Panc1 (cell line): ENCODE measurements around the gene CGGBP1. TPM values are rescaled to one million over a fixed set of nuclear protein-coding genes. Genes with fewer than 3 reads are reported as not detected.

Source experiments
- ATAC-seq: fragments of 200-7000 bp; cut with Tn5 transposase; 2 replicates; pipeline ENCODE4 v1.9.1; 2020; ENCODE audit warnings: mild to moderate bottlenecking, moderate library complexity
- BruUV-seq: library from RNA; stranded (reverse); fragments of 400-500 nt; replicated peaks from 2 replicates; lab custom pipeline; 2021; lab: Mats Ljungman, UMichigan
- CTCF ChIA-PET: fragments of 300-600 bp; sonication (Branson Sonifier 250); formaldehyde crosslinking; loops from one replicate; lab custom pipeline; 2022; ENCODE audit warnings: antibody characterized with exemption; lab: Charles Lee
- POLR2A ChIA-PET: fragments of 300-600 bp; sonication (Branson Sonifier 250); formaldehyde crosslinking; loops from one replicate; lab custom pipeline; 2022; ENCODE audit warnings: antibody characterized with exemption; lab: Charles Lee
- DNase-seq: peaks from one replicate; pipeline ENCODE4 v3.0.0-alpha.2; 2010; ENCODE audit warnings: low read depth, low spot score
- H3K27ac ChIP-seq: 2 replicates; pipeline ENCODE4 v1.5.1; 2011; ENCODE audit warnings: mild to moderate bottlenecking, low read length, inconsistent platforms
- H3K27me3 ChIP-seq: fragments of 200-500 bp; sonication (Bioruptor generic); 2 replicates; pipeline ENCODE4 v1.6.0; 2014; ENCODE audit warnings: low read length, inconsistent platforms; ENCODE audit not compliant: control insufficient read depth, insufficient read depth
- H3K36me3 ChIP-seq: fragments of 200-500 bp; sonication (Bioruptor generic); 2 replicates; pipeline ENCODE4 v1.5.1; 2014; ENCODE audit warnings: inconsistent platforms, mild to moderate bottlenecking, low read length, moderate library complexity; ENCODE audit not compliant: control insufficient read depth, insufficient read depth
- H3K4me1 ChIP-seq: 2 replicates; pipeline ENCODE4 v1.5.1; 2011; ENCODE audit warnings: inconsistent platforms, mild to moderate bottlenecking, low read length, moderate library complexity; ENCODE audit not compliant: control insufficient read depth, insufficient read depth
- H3K4me3 ChIP-seq, 2 experiments: 2 replicates each; pipeline ENCODE4 v1.5.1; 2011 to 2012; ENCODE audit warnings: low read depth in 2 of 2, low read length in 2 of 2, mild to moderate bottlenecking in 2 of 2, inconsistent platforms in 1 of 2, moderate library complexity in 1 of 2
- H3K9me3 ChIP-seq: fragments of 200-500 bp; sonication (Bioruptor generic); 2 replicates; pipeline ENCODE4 v1.5.1; 2014; ENCODE audit warnings: low read depth, mild to moderate bottlenecking, inconsistent platforms, low read length, moderate library complexity; ENCODE audit not compliant: control insufficient read depth, insufficient read depth
- POLR2AphosphoS5 ChIP-seq: IDR thresholded peaks from 2 replicates; pipeline ENCODE4 v1.6.1; 2012; ENCODE audit warnings: mild to moderate bottlenecking, low read depth, low read length, moderate library complexity
- SIN3A ChIP-seq: IDR thresholded peaks from 2 replicates; pipeline ENCODE4 v1.6.1; 2012; ENCODE audit warnings: low read depth, mild to moderate bottlenecking, low read length, moderate library complexity, borderline replicate concordance; ENCODE audit not compliant: insufficient read depth
- TCF7L2 ChIP-seq: IDR thresholded peaks from 2 replicates; pipeline ENCODE4 v1.6.1; 2011; ENCODE audit warnings: mild to moderate bottlenecking, low read depth, low read length, inconsistent platforms
- in situ Hi-C: cut with HindIII; loops from 2 replicates; pipeline ENCODE4 v1.10.0; 2016; ENCODE audit warnings: low sequenced_read_pairs, low pct_unique_long_range_greater_than_20kb
- intact Hi-C: fragments of 100-400 bp; cut with micrococcal nuclease; formaldehyde crosslinking; loops from one replicate; pipeline ENCODE4 v1.10.0; 2022; ENCODE audit not compliant: unreplicated experiment
- total RNA-seq: library from RNA; stranded (reverse); gene quantifications from one replicate; pipeline ENCODE4 v1.2.1, GENCODE V29; 2021; ENCODE audit not compliant: unreplicated experiment
- TF ChIP-seq, protein P1 (sequence below): fragments of 450-650 bp; IDR thresholded peaks from 2 replicates; pipeline ENCODE4 v1.5.1; 2017; ENCODE audit warnings: mild to moderate bottlenecking
- TF ChIP-seq, protein P2 (sequence below), 2 experiments: IDR thresholded peaks; 2 replicates each; pipeline ENCODE4 v1.6.1; 2011 to 2012; ENCODE audit warnings: low read depth in 2 of 2, control low read depth in 1 of 2, low read length in 1 of 2, mild to moderate bottlenecking in 1 of 2, moderate library complexity in 1 of 2; ENCODE audit not compliant: insufficient read depth in 1 of 2

Gene CGGBP1
- total RNA-seq, 1 experiment from 2014 or later: 47.2 TPM

DNA sequence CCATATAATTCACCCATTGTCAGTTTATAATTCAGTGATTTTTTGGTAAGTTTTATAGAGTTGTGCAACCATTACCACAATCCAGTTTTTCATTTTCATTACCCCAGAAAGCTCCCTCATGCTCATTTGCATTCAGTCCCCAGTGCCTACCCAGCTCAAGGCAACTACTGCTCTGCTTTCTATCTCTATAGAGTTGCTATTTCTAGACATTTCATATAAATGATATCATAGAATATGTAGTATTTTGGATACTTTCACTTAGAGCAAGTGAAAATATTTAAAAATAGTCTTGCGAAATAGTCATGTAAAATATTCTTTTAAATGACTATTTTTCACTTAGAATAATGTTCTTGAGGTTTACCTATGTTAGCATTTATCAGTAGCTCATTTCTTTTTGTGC is 42.3 kb upstream of the CGGBP1 start:
- Histone ChIP-seq H3K9me3 (no peaks in the 10 kb centered on the region), H3K4me1 (no peaks in the 10 kb centered on the region), H3K27me3 (no peaks in the 10 kb centered on the region), H3K36me3 (no peaks in the 10 kb centered on the region), H3K27ac (no peak overlapping the region), H3K4me3 (no peak overlapping the region)
- in situ Hi-C loops: no loop called here
- no TSS peak for BruUV-seq
- TF ChIP-seq TCF7L2: no peak
- TF ChIP-seq, protein P1, sequence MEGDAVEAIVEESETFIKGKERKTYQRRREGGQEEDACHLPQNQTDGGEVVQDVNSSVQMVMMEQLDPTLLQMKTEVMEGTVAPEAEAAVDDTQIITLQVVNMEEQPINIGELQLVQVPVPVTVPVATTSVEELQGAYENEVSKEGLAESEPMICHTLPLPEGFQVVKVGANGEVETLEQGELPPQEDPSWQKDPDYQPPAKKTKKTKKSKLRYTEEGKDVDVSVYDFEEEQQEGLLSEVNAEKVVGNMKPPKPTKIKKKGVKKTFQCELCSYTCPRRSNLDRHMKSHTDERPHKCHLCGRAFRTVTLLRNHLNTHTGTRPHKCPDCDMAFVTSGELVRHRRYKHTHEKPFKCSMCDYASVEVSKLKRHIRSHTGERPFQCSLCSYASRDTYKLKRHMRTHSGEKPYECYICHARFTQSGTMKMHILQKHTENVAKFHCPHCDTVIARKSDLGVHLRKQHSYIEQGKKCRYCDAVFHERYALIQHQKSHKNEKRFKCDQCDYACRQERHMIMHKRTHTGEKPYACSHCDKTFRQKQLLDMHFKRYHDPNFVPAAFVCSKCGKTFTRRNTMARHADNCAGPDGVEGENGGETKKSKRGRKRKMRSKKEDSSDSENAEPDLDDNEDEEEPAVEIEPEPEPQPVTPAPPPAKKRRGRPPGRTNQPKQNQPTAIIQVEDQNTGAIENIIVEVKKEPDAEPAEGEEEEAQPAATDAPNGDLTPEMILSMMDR: no peak
- no peak for TF ChIP-seq POLR2AphosphoS5
- TF ChIP-seq, protein P2, sequence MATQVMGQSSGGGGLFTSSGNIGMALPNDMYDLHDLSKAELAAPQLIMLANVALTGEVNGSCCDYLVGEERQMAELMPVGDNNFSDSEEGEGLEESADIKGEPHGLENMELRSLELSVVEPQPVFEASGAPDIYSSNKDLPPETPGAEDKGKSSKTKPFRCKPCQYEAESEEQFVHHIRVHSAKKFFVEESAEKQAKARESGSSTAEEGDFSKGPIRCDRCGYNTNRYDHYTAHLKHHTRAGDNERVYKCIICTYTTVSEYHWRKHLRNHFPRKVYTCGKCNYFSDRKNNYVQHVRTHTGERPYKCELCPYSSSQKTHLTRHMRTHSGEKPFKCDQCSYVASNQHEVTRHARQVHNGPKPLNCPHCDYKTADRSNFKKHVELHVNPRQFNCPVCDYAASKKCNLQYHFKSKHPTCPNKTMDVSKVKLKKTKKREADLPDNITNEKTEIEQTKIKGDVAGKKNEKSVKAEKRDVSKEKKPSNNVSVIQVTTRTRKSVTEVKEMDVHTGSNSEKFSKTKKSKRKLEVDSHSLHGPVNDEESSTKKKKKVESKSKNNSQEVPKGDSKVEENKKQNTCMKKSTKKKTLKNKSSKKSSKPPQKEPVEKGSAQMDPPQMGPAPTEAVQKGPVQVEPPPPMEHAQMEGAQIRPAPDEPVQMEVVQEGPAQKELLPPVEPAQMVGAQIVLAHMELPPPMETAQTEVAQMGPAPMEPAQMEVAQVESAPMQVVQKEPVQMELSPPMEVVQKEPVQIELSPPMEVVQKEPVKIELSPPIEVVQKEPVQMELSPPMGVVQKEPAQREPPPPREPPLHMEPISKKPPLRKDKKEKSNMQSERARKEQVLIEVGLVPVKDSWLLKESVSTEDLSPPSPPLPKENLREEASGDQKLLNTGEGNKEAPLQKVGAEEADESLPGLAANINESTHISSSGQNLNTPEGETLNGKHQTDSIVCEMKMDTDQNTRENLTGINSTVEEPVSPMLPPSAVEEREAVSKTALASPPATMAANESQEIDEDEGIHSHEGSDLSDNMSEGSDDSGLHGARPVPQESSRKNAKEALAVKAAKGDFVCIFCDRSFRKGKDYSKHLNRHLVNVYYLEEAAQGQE (IDR thresholded peaks at IDR 0.05; ENCODE audit: insufficient read depth in 1 of 2, low read depth in 2 of 2, low read length in 1 of 2): no peak
- TF ChIP-seq SIN3A: no peak
- ATAC-seq (no peak), DNase-seq (no peak)
- POLR2A ChIA-PET: no interaction called here
- CTCF ChIA-PET: no interaction called here
- intact Hi-C loops: no loop called here

DNA sequence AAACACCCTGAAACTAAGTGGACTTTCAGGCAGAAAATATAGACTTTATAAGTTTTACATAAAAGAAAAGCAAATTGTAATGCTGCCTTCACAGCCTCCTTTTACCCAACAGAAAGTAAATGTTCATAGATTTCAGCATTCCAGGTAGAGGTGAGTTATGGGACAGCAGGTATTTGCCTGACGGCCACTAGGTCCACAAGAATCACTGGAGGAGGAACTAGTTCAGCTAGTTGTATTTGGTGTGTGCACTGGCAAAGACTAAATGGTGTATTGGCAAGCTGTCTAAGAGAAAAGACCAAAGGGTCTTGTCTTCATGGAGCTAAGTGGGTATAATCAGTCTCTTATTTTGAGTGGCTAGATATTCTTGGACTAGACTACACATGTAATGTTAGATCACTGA is 34.5 kb upstream of the CGGBP1 start:
- CTCF ChIA-PET: no interaction called here

More for the DNA sequence above, 34.5 kb upstream of the CGGBP1 start:
- DNase-seq (no peak), ATAC-seq (no peak)
- H3K4me3 ChIP-seq: no peak overlapping the region
- H3K4me1 ChIP-seq: no peaks in the 10 kb centered on the region
- POLR2A ChIA-PET: no interaction called here
- intact Hi-C loops: no loop called here
- no peaks in the 10 kb centered on the region for H3K27me3 ChIP-seq
- H3K27ac ChIP-seq: no peak overlapping the region
- in situ Hi-C loops: no loop called here
- no peak for TF ChIP-seq POLR2AphosphoS5
- TF ChIP-seq, protein P2 (IDR thresholded peaks at IDR 0.05; ENCODE audit: insufficient read depth in 1 of 2, low read depth in 2 of 2, low read length in 1 of 2): no peak
- TF ChIP-seq, protein P1: no peak
- no peak for TF ChIP-seq SIN3A
- no peak for TF ChIP-seq TCF7L2
- no peaks in the 10 kb centered on the region for H3K36me3 ChIP-seq
- no peaks in the 10 kb centered on the region for H3K9me3 ChIP-seq
- no TSS peak for BruUV-seq
